GM23338 (cell line): Measurements from ENCODE around the gene AIMP1. TPM values are rescaled to one million over a fixed set of nuclear protein-coding genes. Genes with fewer than 3 reads are reported as not detected.

Source experiments
- ATAC-seq: fragments of 200-7000 bp; cut with Tn5 transposase; 3 replicates; pipeline ENCODE4 v1.9.1; 2020
- DNase-seq: peaks from one replicate; pipeline ENCODE4 v3.0.0-alpha.2; 2015; ENCODE audit warnings: low spot score
- H2AFZ ChIP-seq: fragments of 200-600 bp; sonication (generic); 2 replicates; pipeline ENCODE4 v1.8.0; 2016; ENCODE audit warnings: antibody characterized with exemption, mild to moderate bottlenecking, moderate library complexity
- H3F3A ChIP-seq: fragments of 200-600 bp; sonication (generic); replicated peaks from 2 replicates; pipeline ENCODE4 v1.8.0; 2017; ENCODE audit warnings: antibody characterized with exemption, mixed run types, low read depth
- H3K27ac ChIP-seq: fragments of 200-600 bp; sonication (generic); 2 replicates; pipeline ENCODE4 v1.6.1; 2016; ENCODE audit warnings: low read depth
- H3K27me3 ChIP-seq: fragments of 200-600 bp; sonication (generic); 2 replicates; pipeline ENCODE4 v1.8.0; 2016; ENCODE audit warnings: mild to moderate bottlenecking, mixed run types, moderate library complexity; ENCODE audit not compliant: insufficient read depth
- H3K36me3 ChIP-seq: fragments of 200-600 bp; sonication (generic); 2 replicates; pipeline ENCODE4 v1.8.0; 2016; ENCODE audit warnings: mild to moderate bottlenecking; ENCODE audit not compliant: insufficient read depth
- H3K4me1 ChIP-seq: fragments of 200-600 bp; sonication (generic); 2 replicates; pipeline ENCODE4 v1.8.0; 2016; ENCODE audit warnings: mild to moderate bottlenecking, moderate library complexity; ENCODE audit not compliant: insufficient read depth
- H3K4me2 ChIP-seq: fragments of 200-600 bp; sonication (generic); 2 replicates; pipeline ENCODE4 v1.7.1; 2017; ENCODE audit warnings: mixed run types
- H3K4me3 ChIP-seq: fragments of 200-600 bp; sonication (generic); 2 replicates; pipeline ENCODE4 v1.6.1; 2016; ENCODE audit warnings: mixed run types
- H3K79me2 ChIP-seq: fragments of 200-600 bp; sonication (generic); replicated peaks from 2 replicates; pipeline ENCODE4 v1.8.0; 2017; ENCODE audit warnings: mild to moderate bottlenecking; ENCODE audit not compliant: insufficient read depth
- H3K9me2 ChIP-seq: fragments of 200-600 bp; sonication (generic); 2 replicates; pipeline ENCODE4 v1.8.0; 2017; ENCODE audit not compliant: insufficient read depth
- H4K20me1 ChIP-seq: fragments of 200-600 bp; sonication (generic); replicated peaks from 2 replicates; pipeline ENCODE4 v1.8.0; 2017; ENCODE audit warnings: mild to moderate bottlenecking; ENCODE audit not compliant: insufficient read depth
- H3K27ac Mint-ChIP-seq: 2 replicates; pipeline ENCODE4 v1.8.0; 2020; ENCODE audit warnings: inconsistent platforms, mild to moderate bottlenecking, moderate library complexity, mixed read lengths
- H3K27me3 Mint-ChIP-seq: 3 replicates; pipeline ENCODE4 v1.8.0; 2022; ENCODE audit warnings: low read depth, mild to moderate bottlenecking, moderate library complexity, mixed read lengths, inconsistent platforms; ENCODE audit not compliant: insufficient read depth, poor library complexity
- H3K36me3 Mint-ChIP-seq: 3 replicates; pipeline ENCODE4 v1.8.0; 2021; ENCODE audit warnings: low read depth, mild to moderate bottlenecking, inconsistent platforms, moderate library complexity, mixed read lengths
- H3K4me1 Mint-ChIP-seq: 3 replicates; pipeline ENCODE4 v1.8.0; 2020; ENCODE audit warnings: mild to moderate bottlenecking, inconsistent platforms, mixed read lengths
- H3K4me3 Mint-ChIP-seq: 3 replicates; pipeline ENCODE4 v1.8.0; 2021; ENCODE audit warnings: moderate library complexity, mild to moderate bottlenecking, inconsistent platforms, mixed read lengths
- H3K9me3 Mint-ChIP-seq: 3 replicates; pipeline ENCODE4 v1.8.0; 2020; ENCODE audit warnings: moderate library complexity, mild to moderate bottlenecking, inconsistent platforms, mixed read lengths
- CREB1 ChIP-seq: fragments of 250-450 bp; sonication (Bioruptor Pico); IDR thresholded peaks from 2 replicates; pipeline ENCODE4 v1.5.0; 2020; ENCODE audit warnings: low read depth, mild to moderate bottlenecking, moderate library complexity
- EZH2 ChIP-seq: fragments of 200-600 bp; sonication (generic); IDR thresholded peaks from one replicate; pipeline ENCODE4 v1.8.0; 2017; ENCODE audit warnings: antibody characterized with exemption, mild to moderate bottlenecking, low read depth; ENCODE audit not compliant: unreplicated experiment
- EZH2phosphoT487 ChIP-seq: fragments of 200-600 bp; sonication (generic); IDR thresholded peaks from one replicate; pipeline ENCODE4 v1.8.1; 2018; ENCODE audit warnings: antibody characterized with exemption; ENCODE audit not compliant: unreplicated experiment
- JUNB ChIP-seq: IDR thresholded peaks from one replicate; pipeline ENCODE4 v1.6.1; 2016; ENCODE audit warnings: antibody characterized with exemption; ENCODE audit not compliant: unreplicated experiment
- NANOG ChIP-seq: IDR thresholded peaks from 2 replicates; pipeline ENCODE4 v1.6.1; 2016; ENCODE audit warnings: antibody characterized with exemption, borderline replicate concordance
- POLR2AphosphoS5 ChIP-seq: IDR thresholded peaks from 2 replicates; pipeline ENCODE4 v1.6.1; 2016; ENCODE audit warnings: antibody characterized with exemption, low read depth
- STAT1 ChIP-seq: IDR thresholded peaks from one replicate; pipeline ENCODE4 v1.6.1; 2016; ENCODE audit warnings: antibody characterized with exemption; ENCODE audit not compliant: unreplicated experiment
- ZNF114 ChIP-seq: fragments of 250-450 bp; sonication (Bioruptor Pico); IDR thresholded peaks from 2 replicates; pipeline ENCODE4 v1.5.0; 2020; ENCODE audit warnings: mild to moderate bottlenecking, moderate library complexity
- ZNF331 ChIP-seq: fragments of 250-450 bp; sonication (Bioruptor Pico); IDR thresholded peaks from 2 replicates; pipeline ENCODE4 v1.5.0; 2020; ENCODE audit warnings: low read depth, mild to moderate bottlenecking, moderate library complexity
- polyA plus RNA-seq: library from polyadenylated mRNA; unstranded; fragments of >200 nt; fragmentation: Nextera tagmentation; extraction: Ambion mirVana; gene quantifications from 2 replicates; pipeline ENCODE4 v1.2.1, GENCODE V29; 2016
- total RNA-seq: library from RNA; depleted of rRNA; stranded (reverse); fragments of >200 nt; shearing (Covaris generic); gene quantifications from 2 replicates; pipeline ENCODE4 v1.2.3, GENCODE V29; 2014
- TF ChIP-seq, protein P1 (sequence below): IDR thresholded peaks from one replicate; pipeline ENCODE4 v1.6.1; 2018; ENCODE audit warnings: antibody characterized with exemption; ENCODE audit not compliant: unreplicated experiment
- TF ChIP-seq, protein P2 (sequence below): fragments of 250-450 bp; sonication (Bioruptor Pico); IDR thresholded peaks from 2 replicates; pipeline ENCODE4 v1.5.0; 2020; ENCODE audit warnings: mild to moderate bottlenecking, moderate library complexity
- TF ChIP-seq, protein P3 (sequence below), 2 experiments: fragments of 200-600 bp in 1 of 2; sonication (generic) in 1 of 2; conservative IDR thresholded peaks; 2 replicates each; pipeline versions ENCODE4 v1.5.1 to v1.6.1; 2016 to 2017; ENCODE audit warnings: antibody characterized with exemption in 2 of 2, low read depth in 2 of 2, mild to moderate bottlenecking in 2 of 2, moderate library complexity in 1 of 2
- TF ChIP-seq, protein P4 (sequence below): IDR thresholded peaks from 2 replicates; pipeline ENCODE4 v1.6.1; 2016; ENCODE audit warnings: antibody characterized with exemption

The AIMP1 gene
- total and polyA plus RNA-seq, 2 experiments from 2014 or later: 34.5 to 200 TPM

DNA sequence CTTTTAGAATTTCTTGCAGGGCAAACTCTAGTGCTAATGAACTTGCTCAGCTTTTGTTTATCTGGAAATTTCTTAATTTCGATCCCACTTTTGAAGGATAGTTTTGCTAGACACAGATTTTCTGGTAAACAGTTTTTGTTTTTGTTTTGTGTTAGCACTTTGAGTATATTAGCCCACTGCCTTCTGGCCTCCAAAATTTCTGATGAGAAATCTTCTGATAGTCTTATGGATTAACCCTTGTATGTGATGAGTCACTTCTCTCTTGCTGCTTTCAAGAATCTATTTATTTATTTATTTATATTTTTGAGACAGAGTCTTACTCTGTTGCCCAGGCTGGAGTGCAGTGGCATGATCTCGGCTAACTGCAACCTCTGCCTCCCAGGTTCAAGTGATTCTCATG is 79.2 kb downstream of the AIMP1 start:
- ATAC-seq (no peak), DNase-seq (no peak)
- peaks cover 25% of the 10 kb centered on the region for H3K9me3 Mint-ChIP-seq
- peaks cover 17% of the 10 kb centered on the region; the same call in 2 of the 3 replicates for H3K36me3 Mint-ChIP-seq
- H3K27me3 Mint-ChIP-seq: no peaks in the 10 kb centered on the region
- H3K79me2 ChIP-seq: no peaks in the 10 kb centered on the region
- H3K9me2 ChIP-seq: no peaks in the 10 kb centered on the region; the same call in 1 of the 2 replicates
- H3K4me3 Mint-ChIP-seq: no peak overlapping the region
- no peak overlapping the region for H3K27ac Mint-ChIP-seq
- H2AFZ ChIP-seq: no peak overlapping the region
- TF ChIP-seq STAT1: no peak
- no peak for TF ChIP-seq POLR2AphosphoS5
- TF ChIP-seq, protein P1, sequence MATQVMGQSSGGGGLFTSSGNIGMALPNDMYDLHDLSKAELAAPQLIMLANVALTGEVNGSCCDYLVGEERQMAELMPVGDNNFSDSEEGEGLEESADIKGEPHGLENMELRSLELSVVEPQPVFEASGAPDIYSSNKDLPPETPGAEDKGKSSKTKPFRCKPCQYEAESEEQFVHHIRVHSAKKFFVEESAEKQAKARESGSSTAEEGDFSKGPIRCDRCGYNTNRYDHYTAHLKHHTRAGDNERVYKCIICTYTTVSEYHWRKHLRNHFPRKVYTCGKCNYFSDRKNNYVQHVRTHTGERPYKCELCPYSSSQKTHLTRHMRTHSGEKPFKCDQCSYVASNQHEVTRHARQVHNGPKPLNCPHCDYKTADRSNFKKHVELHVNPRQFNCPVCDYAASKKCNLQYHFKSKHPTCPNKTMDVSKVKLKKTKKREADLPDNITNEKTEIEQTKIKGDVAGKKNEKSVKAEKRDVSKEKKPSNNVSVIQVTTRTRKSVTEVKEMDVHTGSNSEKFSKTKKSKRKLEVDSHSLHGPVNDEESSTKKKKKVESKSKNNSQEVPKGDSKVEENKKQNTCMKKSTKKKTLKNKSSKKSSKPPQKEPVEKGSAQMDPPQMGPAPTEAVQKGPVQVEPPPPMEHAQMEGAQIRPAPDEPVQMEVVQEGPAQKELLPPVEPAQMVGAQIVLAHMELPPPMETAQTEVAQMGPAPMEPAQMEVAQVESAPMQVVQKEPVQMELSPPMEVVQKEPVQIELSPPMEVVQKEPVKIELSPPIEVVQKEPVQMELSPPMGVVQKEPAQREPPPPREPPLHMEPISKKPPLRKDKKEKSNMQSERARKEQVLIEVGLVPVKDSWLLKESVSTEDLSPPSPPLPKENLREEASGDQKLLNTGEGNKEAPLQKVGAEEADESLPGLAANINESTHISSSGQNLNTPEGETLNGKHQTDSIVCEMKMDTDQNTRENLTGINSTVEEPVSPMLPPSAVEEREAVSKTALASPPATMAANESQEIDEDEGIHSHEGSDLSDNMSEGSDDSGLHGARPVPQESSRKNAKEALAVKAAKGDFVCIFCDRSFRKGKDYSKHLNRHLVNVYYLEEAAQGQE: no peak
- TF ChIP-seq ZNF114 (CRISPR knock-in tag): no peak
- no peak for TF ChIP-seq JUNB
- no peak for TF ChIP-seq EZH2phosphoT487
- no peak for TF ChIP-seq NANOG
- no peak for TF ChIP-seq ZNF331 (CRISPR knock-in tag)
- TF ChIP-seq, protein P2, sequence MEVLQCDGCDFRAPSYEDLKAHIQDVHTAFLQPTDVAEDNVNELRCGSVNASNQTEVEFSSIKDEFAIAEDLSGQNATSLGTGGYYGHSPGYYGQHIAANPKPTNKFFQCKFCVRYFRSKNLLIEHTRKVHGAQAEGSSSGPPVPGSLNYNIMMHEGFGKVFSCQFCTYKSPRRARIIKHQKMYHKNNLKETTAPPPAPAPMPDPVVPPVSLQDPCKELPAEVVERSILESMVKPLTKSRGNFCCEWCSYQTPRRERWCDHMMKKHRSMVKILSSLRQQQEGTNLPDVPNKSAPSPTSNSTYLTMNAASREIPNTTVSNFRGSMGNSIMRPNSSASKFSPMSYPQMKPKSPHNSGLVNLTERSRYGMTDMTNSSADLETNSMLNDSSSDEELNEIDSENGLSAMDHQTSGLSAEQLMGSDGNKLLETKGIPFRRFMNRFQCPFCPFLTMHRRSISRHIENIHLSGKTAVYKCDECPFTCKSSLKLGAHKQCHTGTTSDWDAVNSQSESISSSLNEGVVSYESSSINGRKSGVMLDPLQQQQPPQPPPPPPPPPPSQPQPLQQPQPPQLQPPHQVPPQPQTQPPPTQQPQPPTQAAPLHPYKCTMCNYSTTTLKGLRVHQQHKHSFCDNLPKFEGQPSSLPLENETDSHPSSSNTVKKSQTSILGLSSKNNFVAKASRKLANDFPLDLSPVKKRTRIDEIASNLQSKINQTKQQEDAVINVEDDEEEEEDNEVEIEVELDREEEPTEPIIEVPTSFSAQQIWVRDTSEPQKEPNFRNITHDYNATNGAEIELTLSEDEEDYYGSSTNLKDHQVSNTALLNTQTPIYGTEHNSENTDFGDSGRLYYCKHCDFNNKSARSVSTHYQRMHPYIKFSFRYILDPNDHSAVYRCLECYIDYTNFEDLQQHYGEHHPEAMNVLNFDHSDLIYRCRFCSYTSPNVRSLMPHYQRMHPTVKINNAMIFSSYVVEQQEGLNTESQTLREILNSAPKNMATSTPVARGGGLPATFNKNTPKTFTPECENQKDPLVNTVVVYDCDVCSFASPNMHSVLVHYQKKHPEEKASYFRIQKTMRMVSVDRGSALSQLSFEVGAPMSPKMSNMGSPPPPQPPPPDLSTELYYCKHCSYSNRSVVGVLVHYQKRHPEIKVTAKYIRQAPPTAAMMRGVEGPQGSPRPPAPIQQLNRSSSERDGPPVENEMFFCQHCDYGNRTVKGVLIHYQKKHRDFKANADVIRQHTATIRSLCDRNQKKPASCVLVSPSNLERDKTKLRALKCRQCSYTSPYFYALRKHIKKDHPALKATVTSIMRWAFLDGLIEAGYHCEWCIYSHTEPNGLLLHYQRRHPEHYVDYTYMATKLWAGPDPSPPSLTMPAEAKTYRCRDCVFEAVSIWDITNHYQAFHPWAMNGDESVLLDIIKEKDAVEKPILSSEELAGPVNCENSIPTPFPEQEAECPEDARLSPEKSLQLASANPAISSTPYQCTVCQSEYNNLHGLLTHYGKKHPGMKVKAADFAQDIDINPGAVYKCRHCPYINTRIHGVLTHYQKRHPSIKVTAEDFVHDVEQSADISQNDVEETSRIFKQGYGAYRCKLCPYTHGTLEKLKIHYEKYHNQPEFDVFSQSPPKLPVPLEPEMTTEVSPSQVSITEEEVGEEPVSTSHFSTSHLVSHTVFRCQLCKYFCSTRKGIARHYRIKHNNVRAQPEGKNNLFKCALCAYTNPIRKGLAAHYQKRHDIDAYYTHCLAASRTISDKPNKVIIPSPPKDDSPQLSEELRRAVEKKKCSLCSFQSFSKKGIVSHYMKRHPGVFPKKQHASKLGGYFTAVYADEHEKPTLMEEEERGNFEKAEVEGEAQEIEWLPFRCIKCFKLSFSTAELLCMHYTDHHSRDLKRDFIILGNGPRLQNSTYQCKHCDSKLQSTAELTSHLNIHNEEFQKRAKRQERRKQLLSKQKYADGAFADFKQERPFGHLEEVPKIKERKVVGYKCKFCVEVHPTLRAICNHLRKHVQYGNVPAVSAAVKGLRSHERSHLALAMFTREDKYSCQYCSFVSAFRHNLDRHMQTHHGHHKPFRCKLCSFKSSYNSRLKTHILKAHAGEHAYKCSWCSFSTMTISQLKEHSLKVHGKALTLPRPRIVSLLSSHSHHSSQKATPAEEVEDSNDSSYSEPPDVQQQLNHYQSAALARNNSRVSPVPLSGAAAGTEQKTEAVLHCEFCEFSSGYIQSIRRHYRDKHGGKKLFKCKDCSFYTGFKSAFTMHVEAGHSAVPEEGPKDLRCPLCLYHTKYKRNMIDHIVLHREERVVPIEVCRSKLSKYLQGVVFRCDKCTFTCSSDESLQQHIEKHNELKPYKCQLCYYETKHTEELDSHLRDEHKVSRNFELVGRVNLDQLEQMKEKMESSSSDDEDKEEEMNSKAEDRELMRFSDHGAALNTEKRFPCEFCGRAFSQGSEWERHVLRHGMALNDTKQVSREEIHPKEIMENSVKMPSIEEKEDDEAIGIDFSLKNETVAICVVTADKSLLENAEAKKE (CRISPR knock-in tag): no peak
- TF ChIP-seq, protein P3, sequence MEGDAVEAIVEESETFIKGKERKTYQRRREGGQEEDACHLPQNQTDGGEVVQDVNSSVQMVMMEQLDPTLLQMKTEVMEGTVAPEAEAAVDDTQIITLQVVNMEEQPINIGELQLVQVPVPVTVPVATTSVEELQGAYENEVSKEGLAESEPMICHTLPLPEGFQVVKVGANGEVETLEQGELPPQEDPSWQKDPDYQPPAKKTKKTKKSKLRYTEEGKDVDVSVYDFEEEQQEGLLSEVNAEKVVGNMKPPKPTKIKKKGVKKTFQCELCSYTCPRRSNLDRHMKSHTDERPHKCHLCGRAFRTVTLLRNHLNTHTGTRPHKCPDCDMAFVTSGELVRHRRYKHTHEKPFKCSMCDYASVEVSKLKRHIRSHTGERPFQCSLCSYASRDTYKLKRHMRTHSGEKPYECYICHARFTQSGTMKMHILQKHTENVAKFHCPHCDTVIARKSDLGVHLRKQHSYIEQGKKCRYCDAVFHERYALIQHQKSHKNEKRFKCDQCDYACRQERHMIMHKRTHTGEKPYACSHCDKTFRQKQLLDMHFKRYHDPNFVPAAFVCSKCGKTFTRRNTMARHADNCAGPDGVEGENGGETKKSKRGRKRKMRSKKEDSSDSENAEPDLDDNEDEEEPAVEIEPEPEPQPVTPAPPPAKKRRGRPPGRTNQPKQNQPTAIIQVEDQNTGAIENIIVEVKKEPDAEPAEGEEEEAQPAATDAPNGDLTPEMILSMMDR (conservative IDR thresholded peaks at IDR 0.05; ENCODE audit: low read depth in 2 of 2): no peak
- TF ChIP-seq, protein P4, sequence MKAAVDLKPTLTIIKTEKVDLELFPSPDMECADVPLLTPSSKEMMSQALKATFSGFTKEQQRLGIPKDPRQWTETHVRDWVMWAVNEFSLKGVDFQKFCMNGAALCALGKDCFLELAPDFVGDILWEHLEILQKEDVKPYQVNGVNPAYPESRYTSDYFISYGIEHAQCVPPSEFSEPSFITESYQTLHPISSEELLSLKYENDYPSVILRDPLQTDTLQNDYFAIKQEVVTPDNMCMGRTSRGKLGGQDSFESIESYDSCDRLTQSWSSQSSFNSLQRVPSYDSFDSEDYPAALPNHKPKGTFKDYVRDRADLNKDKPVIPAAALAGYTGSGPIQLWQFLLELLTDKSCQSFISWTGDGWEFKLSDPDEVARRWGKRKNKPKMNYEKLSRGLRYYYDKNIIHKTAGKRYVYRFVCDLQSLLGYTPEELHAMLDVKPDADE: no peak
- TF ChIP-seq CREB1 (CRISPR knock-in tag): no peak
- no peak for TF ChIP-seq EZH2
- no peaks in the 10 kb centered on the region for H3K27me3 ChIP-seq
- no peaks in the 10 kb centered on the region for H3K4me1 ChIP-seq
- no peaks in the 10 kb centered on the region for H3F3A ChIP-seq
- no peak overlapping the region for H3K27ac ChIP-seq
- H3K4me3 ChIP-seq: no peak overlapping the region
- no peaks in the 10 kb centered on the region for H4K20me1 ChIP-seq
- H3K4me1 Mint-ChIP-seq: no peaks in the 10 kb centered on the region
- H3K4me2 ChIP-seq: no peak overlapping the region
- H3K36me3 ChIP-seq: no peaks in the 10 kb centered on the region; the same call in 1 of the 2 replicates
